Ishikawa (cell line): ENCODE measurements around the gene C1R.

Experiments used
- EP300 ChIP-seq: IDR thresholded peaks from 2 replicates; pipeline ENCODE4 v1.6.1; 2012; ENCODE audit warnings: borderline replicate concordance
- FOXM1 ChIP-seq: IDR thresholded peaks from 2 replicates; pipeline ENCODE4 v1.6.1; 2012; ENCODE audit warnings: low read depth, borderline replicate concordance
- TAF1 ChIP-seq: IDR thresholded peaks from 2 replicates; pipeline ENCODE4 v1.6.1; 2012; ENCODE audit warnings: low read depth, mild to moderate bottlenecking
- TCF12 ChIP-seq: IDR thresholded peaks from 2 replicates; pipeline ENCODE4 v1.6.1; 2012; ENCODE audit warnings: low read depth
- YY1 ChIP-seq: IDR thresholded peaks from 2 replicates; pipeline ENCODE4 v1.6.1; 2012; ENCODE audit warnings: low read depth
- TF ChIP-seq, protein P1 (sequence below): IDR thresholded peaks from 2 replicates; pipeline ENCODE4 v1.6.1; 2012; ENCODE audit warnings: low read depth, mild to moderate bottlenecking

DNA sequence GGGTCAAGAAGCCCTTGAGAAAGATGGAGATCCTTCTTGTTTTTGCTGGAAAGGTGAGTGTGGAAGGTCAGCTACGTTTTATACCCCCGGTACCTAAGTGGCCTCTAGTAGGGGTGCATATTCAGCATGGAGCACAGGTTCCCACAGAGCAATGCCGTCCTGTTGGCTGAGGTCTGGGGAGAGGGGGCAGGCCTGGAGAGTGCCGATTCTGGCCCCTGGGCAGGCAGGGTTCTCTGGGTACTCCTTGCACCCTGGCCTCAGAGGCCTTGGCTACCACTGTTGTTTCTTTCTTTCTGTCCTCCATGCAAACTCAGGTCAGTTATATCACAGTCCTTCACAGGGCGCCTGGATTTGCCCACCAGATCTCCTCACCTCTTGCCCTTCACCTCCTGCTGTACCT is 27.9 kb upstream of the C1R start:
- TF ChIP-seq, protein P1, sequence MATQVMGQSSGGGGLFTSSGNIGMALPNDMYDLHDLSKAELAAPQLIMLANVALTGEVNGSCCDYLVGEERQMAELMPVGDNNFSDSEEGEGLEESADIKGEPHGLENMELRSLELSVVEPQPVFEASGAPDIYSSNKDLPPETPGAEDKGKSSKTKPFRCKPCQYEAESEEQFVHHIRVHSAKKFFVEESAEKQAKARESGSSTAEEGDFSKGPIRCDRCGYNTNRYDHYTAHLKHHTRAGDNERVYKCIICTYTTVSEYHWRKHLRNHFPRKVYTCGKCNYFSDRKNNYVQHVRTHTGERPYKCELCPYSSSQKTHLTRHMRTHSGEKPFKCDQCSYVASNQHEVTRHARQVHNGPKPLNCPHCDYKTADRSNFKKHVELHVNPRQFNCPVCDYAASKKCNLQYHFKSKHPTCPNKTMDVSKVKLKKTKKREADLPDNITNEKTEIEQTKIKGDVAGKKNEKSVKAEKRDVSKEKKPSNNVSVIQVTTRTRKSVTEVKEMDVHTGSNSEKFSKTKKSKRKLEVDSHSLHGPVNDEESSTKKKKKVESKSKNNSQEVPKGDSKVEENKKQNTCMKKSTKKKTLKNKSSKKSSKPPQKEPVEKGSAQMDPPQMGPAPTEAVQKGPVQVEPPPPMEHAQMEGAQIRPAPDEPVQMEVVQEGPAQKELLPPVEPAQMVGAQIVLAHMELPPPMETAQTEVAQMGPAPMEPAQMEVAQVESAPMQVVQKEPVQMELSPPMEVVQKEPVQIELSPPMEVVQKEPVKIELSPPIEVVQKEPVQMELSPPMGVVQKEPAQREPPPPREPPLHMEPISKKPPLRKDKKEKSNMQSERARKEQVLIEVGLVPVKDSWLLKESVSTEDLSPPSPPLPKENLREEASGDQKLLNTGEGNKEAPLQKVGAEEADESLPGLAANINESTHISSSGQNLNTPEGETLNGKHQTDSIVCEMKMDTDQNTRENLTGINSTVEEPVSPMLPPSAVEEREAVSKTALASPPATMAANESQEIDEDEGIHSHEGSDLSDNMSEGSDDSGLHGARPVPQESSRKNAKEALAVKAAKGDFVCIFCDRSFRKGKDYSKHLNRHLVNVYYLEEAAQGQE = no peak
- TF ChIP-seq TAF1 (no peak), YY1 (no peak), TCF12 (no peak), FOXM1 (no peak), EP300 (no peak)
